ENCODE data around the gene FKBP9. TPM values are rescaled to one million over a fixed set of nuclear protein-coding genes. Genes with fewer than 3 reads are reported as not detected.
"Not testable (repeated sequence)": the region's sequence is repeated elsewhere in the genome, so short reads cannot be mapped to it uniquely, and the experiment has no call there.

FKBP9 gene
- total RNA-seq, 1 experiment from 2014 or later, result 11.0 TPM

GRCh38 chr7:32958046-32959025 is 1.1 kb downstream of the FKBP9 start:
- Mint-ChIP-seq H3K4me1 (peaks cover 10% of the 10 kb centered on the region), H3K27me3 (ENCODE audit: low read depth) (peaks cover 65% of the 10 kb centered on the region), H3K36me3 (no peaks in the 10 kb centered on the region), H3K9me3 (no peaks in the 10 kb centered on the region), H3K27ac (peak overlapping the region; percentile 27; the same call in 1 of the 2 replicates), H3K4me3 (peak overlapping the region; percentile 72)
- ChIA-PET POLR2A (interaction anchor here (1.1 to 1.5 kb wide), 2 partner anchors 17 to 173 kb away, joined by 3 to 5 read pairs; no protein-coding TSS in a partner anchor), CTCF (interaction anchor here (1.0 to 2.6 kb wide), 8 partner anchors 13 to 193 kb away, joined by 3 to 18 read pairs (median 5); partner anchors contain the start of gene RP9)
- ATAC-seq, result peak; percentile 3; the same call in 1 of the 2 replicates
- no peak for DNase-seq (ENCODE audit: low spot score)
- TF ChIP-seq, protein P1, sequence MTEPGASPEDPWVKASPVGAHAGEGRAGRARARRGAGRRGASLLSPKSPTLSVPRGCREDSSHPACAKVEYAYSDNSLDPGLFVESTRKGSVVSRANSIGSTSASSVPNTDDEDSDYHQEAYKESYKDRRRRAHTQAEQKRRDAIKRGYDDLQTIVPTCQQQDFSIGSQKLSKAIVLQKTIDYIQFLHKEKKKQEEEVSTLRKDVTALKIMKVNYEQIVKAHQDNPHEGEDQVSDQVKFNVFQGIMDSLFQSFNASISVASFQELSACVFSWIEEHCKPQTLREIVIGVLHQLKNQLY (CRISPR knock-in tag; IDR thresholded peaks at IDR 0.05), result no peak
- peak; percentile 54; the same call in 1 of the 2 replicates for TF ChIP-seq MAX (CRISPR knock-in tag; IDR thresholded peaks at IDR 0.05)
- no peak for TF ChIP-seq ZNF416 (CRISPR knock-in tag; IDR thresholded peaks at IDR 0.05)
- no peak for TF ChIP-seq USF2 (CRISPR knock-in tag; IDR thresholded peaks at IDR 0.05)

DNA sequence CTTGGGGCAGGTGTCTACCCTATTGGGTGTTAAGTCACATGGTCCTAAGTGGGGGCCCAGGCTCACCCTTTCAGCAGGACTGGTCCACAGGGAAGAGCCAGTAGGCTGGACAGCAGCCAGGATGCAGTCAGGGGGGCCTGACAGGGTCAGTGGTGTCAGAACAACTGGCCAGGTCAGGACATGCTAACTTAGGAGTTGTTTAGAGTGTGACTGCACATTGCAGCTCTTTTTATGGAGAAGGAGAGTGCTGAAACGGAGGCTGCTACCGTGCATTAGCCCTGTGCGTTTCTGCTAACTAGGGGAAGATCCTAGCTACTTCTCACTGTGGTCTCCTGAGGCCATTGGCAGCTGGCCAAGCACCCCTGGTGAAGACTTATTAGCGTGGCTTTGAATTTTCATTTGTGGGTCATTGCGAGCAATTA is 6.7 kb downstream of the FKBP9 start:
- H3K4me3 Mint-ChIP-seq; H3K36me3 Mint-ChIP-seq; ATAC-seq; H3K9me3 Mint-ChIP-seq; H3K4me1 Mint-ChIP-seq; DNase-seq (ENCODE audit: low spot score); POLR2A ChIA-PET; H3K27ac Mint-ChIP-seq; CTCF ChIA-PET: not testable (repeated sequence)
- peaks cover 35% of the 10 kb centered on the region for H3K27me3 Mint-ChIP-seq (ENCODE audit: low read depth)

DNA sequence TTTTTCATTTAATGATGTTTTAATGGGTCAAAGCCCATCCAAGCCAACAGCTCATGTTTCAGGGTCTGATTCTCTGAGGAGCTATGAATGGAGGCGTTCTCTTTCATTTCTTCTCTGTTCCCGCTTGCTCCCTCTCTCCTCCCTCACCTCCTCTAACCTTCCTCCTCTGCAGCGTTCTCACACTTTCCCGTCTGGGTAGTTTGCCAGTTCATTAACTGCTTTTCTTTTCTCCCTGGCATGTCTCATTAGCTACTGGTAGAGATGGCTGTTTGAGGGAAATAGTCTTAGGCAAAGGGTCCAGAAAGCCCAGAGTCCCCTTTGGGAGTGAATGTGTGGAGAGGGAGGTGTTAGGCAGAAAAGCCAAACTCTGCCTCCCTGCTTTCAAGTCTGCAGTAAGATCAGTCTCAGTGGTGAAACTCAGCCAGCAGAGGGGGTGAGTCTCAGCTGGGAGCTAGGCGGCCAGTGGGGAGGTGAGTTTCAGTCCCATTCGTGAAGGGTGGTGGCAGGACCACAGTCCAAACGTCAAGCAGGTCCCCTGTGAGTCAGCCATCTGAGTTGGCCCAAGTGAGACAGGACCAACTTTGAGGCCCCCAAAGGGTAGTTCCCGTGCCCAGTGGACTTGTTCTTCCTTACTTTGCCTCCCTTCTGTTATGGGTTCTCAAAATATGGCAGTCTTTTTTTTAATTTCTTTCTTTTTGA is 7.4 kb downstream of the FKBP9 start:
- POLR2A ChIA-PET; H3K4me1 Mint-ChIP-seq; H3K36me3 Mint-ChIP-seq; H3K9me3 Mint-ChIP-seq; H3K4me3 Mint-ChIP-seq; DNase-seq (ENCODE audit: low spot score); H3K27ac Mint-ChIP-seq: not testable (repeated sequence)
- ATAC-seq, result peak; percentile 97
- CTCF ChIA-PET, result interaction anchor here (0.6 to 1.0 kb wide), 2 partner anchors 58 to 92 kb away, joined by 3 read pairs; no protein-coding TSS in a partner anchor
- H3K27me3 Mint-ChIP-seq (ENCODE audit: low read depth), result peaks cover 27% of the 10 kb centered on the region

GRCh38 chr7:32966489-32967267 is 9.4 kb downstream of the FKBP9 start:
- peaks cover 14% of the 10 kb centered on the region for H3K27me3 Mint-ChIP-seq (ENCODE audit: low read depth)
- H3K4me1 Mint-ChIP-seq; H3K4me3 Mint-ChIP-seq; H3K27ac Mint-ChIP-seq; ATAC-seq; POLR2A ChIA-PET; DNase-seq (ENCODE audit: low spot score); H3K9me3 Mint-ChIP-seq; CTCF ChIA-PET; H3K36me3 Mint-ChIP-seq: not testable (repeated sequence)

DNA sequence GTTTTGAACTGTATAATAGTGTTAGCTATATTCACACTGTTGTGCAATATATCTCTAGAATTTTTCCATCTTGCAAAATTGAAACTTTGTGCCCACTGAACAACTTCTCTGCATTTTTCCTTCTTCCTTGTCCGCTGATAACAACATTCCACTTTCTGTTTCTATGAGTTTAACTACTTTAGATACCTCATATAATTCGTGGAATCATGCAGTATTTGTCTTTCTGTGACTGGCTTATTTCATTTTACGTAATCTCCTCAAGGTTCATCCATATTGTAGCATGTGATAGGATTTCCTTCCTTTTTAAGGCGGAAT is 10.0 kb downstream of the FKBP9 start:
- H3K4me1 Mint-ChIP-seq; H3K36me3 Mint-ChIP-seq; H3K9me3 Mint-ChIP-seq; DNase-seq (ENCODE audit: low spot score); CTCF ChIA-PET; ATAC-seq; H3K27ac Mint-ChIP-seq; H3K4me3 Mint-ChIP-seq; POLR2A ChIA-PET: not testable (repeated sequence)
- H3K27me3 Mint-ChIP-seq (ENCODE audit: low read depth), result peaks cover 14% of the 10 kb centered on the region

DNA sequence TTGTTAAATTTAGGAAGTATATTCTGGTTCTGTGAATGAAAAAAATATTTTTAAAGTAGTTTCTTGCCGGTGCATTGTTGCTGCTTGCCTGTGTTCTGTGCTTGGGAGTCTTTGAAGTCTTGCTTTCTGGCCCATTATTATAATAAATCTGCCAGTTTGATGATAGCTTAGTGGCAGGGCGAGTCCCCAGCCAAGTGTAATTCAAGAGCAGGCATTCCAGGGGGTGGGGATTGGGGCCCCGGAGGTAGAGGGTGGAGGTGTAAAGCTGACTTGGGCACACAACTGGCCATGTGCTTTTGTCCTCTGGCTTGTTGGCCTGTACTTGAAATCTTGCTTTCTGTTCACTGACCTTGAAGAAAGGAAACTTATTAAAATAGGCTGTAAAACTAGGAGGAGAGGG is 14.7 kb downstream of the FKBP9 start:
- H3K27me3 Mint-ChIP-seq (ENCODE audit: low read depth); DNase-seq (ENCODE audit: low spot score); H3K36me3 Mint-ChIP-seq; H3K4me3 Mint-ChIP-seq; CTCF ChIA-PET; H3K27ac Mint-ChIP-seq; POLR2A ChIA-PET; H3K4me1 Mint-ChIP-seq; H3K9me3 Mint-ChIP-seq: not testable (repeated sequence)
- 0 out of 2 replicates have a peak, but pooled peaks have one; percentile 30 for ATAC-seq

DNA sequence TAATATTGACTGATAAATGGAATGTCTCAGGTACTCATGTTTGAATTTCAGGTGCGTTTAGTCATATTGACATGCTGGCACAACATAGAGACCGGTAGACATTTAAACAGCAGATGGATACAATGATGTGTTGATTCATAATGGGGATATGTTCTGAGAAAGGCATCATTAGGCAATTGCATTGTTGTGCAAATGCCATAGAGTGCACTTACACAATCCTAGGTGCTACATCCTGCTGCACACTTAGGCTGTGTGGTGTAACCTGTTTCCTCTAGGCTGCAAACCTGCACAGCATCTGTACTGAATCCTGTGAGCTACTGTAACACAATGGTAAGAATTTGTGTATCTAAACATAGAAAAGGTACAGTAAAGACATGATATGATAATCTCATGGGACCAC is 19.9 kb downstream of the FKBP9 start:
- H3K4me3 Mint-ChIP-seq; H3K27ac Mint-ChIP-seq; DNase-seq (ENCODE audit: low spot score); H3K9me3 Mint-ChIP-seq; H3K27me3 Mint-ChIP-seq (ENCODE audit: low read depth); POLR2A ChIA-PET; ATAC-seq; H3K36me3 Mint-ChIP-seq; CTCF ChIA-PET; H3K4me1 Mint-ChIP-seq: not testable (repeated sequence)

GRCh38 chr7:32979246-32979645 is 22.0 kb downstream of the FKBP9 start:
- H3K27ac Mint-ChIP-seq; H3K4me1 Mint-ChIP-seq; ATAC-seq; DNase-seq (ENCODE audit: low spot score); H3K27me3 Mint-ChIP-seq (ENCODE audit: low read depth); H3K36me3 Mint-ChIP-seq; H3K9me3 Mint-ChIP-seq; H3K4me3 Mint-ChIP-seq; POLR2A ChIA-PET; CTCF ChIA-PET: not testable (repeated sequence)

DNA sequence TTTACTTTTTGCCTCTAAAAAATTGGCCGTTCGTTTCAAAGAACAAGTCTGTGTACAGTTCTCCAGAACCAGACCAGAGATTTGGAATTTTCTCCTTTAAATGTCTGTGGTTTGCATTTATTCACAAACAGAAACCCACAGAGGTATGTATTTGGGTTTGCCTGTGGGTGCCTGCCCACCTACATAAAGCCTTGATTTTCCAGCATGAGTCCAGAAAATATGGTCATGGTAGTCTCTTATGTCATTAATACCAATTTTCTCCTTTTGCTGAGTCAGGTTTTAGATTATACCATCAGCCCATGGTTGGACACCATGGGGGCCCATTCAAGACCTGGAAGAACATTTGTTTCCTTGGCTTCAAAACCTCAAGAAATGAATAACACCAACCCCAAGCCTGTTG is 22.7 kb downstream of the FKBP9 start:
- H3K36me3 Mint-ChIP-seq; H3K4me1 Mint-ChIP-seq; H3K9me3 Mint-ChIP-seq; CTCF ChIA-PET; H3K27me3 Mint-ChIP-seq (ENCODE audit: low read depth); POLR2A ChIA-PET; DNase-seq (ENCODE audit: low spot score); ATAC-seq; H3K27ac Mint-ChIP-seq; H3K4me3 Mint-ChIP-seq: not testable (repeated sequence)

DNA sequence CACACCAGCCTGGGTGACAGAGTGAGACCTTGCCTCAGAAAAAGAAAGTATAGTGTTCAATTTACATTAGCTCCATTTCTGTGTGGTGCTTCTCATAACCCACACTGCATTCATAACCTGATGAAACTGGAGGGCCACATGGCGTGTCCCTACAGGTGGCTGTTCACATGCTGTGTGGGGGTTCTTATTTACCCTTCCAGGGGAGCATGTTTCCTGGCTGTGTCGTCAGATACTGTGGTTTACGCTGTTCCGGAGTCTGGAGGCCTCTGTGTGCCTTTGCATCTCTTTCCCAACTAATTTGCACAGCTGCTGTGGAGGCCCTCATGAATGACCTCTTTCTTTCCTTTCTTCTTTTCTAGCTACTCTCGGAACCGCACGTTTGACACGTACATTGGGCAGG is 30.9 kb downstream of the FKBP9 start:
- H3K4me1 Mint-ChIP-seq; H3K36me3 Mint-ChIP-seq; DNase-seq (ENCODE audit: low spot score); H3K27ac Mint-ChIP-seq; H3K27me3 Mint-ChIP-seq (ENCODE audit: low read depth); CTCF ChIA-PET; H3K4me3 Mint-ChIP-seq; POLR2A ChIA-PET; H3K9me3 Mint-ChIP-seq; ATAC-seq: not testable (repeated sequence)

All from WTC11 (cell line).